ENCODE results near the gene DIPK2A. TPM values are rescaled to one million over a fixed set of nuclear protein-coding genes. Genes with fewer than 3 reads are reported as not detected.

The DIPK2A gene
- total RNA-seq, 1 donor from 2014 or later: 15.3 TPM

GRCh38 chr3:143973259-143974021 lies 1.8 kb downstream of the DIPK2A start:
- no peak for DNase-seq (ENCODE audit: low spot score)

DNA sequence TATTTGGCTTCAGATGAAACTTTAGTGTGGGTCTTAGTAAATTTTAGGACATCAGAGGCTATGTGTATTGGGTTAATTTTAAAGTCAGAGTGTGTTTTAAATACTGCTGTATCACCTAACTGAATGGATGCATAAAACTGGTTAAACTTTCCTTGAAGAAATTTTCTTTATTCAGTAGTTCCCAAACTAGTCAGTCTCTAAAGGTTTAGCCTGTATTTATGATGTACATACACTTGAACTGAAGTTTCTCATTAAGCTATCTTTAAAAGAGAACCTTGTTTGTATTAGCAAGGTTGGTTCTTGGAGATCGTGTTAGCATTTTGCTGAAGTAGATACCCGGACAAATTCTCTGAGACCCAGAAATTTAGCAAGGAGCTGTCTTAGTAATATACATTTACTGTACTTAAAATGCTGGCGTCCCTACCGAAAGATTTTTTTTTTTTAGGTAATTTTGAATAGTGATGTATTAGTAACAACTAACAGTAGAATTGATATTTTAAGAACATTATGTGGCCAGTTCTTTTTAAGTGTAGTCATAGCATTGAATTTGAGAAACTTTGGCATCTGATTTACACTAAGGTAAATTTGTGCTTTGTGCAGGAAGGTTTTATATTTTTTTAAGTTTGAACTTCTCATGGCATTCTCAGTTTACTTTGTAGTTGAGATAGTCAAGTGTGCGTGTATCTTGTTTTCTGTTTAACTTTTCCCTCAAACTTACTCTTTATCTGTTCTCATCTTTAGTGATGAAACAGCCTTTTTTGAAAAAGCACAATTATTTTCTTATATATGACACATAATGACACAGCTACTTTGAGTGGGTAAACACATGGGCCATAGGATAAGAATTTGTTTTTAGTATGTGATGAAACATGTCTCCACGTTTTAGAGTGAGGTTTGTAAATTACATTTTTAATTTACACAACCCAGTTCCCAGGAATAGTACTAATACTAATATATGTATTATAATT lies 2.9 kb downstream of the DIPK2A start:
- DNase-seq (ENCODE audit: low spot score): no peak

GRCh38 chr3:143975554-143976152 lies 4.0 kb downstream of the DIPK2A start:
- no peak for DNase-seq (ENCODE audit: low spot score)

GRCh38 chr3:143977341-143978262 lies 6.0 kb downstream of the DIPK2A start:
- no peak for DNase-seq (ENCODE audit: low spot score)

DNA sequence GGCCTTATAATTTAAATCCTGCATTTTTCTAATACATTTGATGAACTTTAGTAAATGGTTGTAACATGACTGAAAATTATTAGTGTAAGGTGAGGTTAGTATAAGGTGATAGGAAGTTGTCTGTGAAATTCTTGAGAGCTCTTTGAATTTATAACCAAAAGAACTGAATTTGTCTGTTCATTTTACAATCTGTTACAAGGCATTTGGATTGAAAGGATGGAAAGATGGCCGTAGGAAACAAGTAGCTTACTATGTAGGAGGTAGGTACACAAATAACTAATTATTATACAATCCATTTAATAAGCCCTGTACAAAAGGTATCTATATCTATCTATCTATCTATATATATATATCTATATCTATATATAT lies 6.6 kb downstream of the DIPK2A start:
- no peak for DNase-seq (ENCODE audit: low spot score)

GRCh38 chr3:143979041-143979440 lies 7.4 kb downstream of the DIPK2A start:
- no peak for DNase-seq (ENCODE audit: low spot score)

DNA sequence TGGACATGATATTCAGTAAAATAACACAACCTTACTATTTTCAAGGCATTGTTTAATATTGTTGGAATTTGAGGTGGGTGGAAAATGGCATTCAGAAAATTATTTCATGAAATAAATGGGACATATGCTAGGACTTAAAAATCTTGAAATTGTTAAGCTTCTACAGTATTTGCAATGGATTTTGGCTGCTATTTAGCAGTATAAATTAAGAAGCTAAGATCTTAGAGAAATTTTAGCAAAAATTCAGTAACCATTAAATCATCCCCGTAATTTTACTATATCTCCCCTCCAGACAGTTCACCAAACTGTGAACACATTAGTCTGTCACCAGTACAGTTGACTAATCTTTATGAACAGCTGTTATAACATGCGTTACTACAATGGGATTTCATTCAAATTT lies 8.2 kb downstream of the DIPK2A start:
- DNase-seq (ENCODE audit: low spot score): no peak

GRCh38 chr3:143988306-143988705 lies 16.7 kb downstream of the DIPK2A start:
- DNase-seq (ENCODE audit: low spot score): no peak

DNA sequence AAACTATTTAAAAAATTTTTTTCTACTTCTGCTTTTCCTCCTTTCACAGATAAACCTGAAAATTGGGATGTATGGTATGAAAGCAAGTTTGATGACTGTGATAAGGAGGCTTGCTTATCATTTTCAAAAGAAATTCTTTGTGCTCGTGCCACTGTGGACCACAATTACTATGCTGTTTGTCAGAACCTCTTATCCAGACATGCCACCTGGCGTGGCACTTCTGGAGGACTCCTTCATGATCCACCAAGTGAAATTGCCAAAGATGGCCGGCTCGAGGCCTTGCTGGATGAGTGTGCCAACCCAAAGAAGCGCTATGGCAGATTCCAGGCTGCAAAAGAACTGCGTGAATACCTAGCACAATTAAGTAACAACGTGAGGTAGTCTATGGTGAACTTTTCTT lies 17.8 kb downstream of the DIPK2A start:
- no peak for DNase-seq (ENCODE audit: low spot score)

DNA sequence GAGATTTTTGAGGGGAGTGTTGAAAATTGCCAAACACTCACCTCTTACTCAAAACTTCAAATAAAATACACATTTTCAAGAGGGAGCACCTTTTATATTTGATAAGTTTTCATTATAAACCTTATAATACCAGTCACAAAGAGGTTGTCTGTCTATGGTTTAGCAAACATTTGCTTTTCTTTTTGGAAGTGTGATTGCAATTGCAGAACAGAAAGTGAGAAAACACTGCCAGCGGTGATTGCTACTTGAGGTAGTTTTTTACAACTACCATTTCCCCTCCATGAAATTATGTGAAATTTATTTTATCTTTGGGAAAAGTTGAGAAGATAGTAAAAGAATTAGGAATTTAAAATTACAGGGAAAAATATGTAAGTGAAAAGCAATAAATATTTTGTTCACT lies 20.1 kb downstream of the DIPK2A start:
- DNase-seq (ENCODE audit: low spot score): no peak

GRCh38 chr3:143998266-143998665 lies 26.6 kb downstream of the DIPK2A start:
- DNase-seq (ENCODE audit: low spot score): no peak

DNA sequence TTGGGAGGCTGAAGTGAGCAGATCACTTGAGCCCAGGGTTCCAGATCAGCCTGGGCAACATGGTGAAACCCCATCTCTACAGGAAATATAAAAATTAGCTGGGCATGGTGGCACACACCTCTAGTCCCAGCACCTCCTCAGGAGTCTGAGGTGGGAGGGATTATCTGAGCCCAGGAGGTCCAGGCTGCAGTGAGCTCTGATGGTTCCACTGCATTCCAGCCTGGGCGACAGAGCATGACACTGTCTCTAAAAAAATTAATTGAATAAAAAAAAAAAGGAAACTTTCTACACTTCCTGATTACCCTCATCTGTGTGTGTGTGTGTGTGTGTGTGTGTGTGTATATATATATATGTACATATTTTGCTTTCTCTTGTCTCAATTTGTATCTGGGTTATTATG lies 31.4 kb downstream of the DIPK2A start:
- DNase-seq (ENCODE audit: low spot score): no peak

- no peak for DNase-seq (ENCODE audit: low spot score)
These were observed 38.7 kb downstream of the DIPK2A start for GRCh38 chr3:144010371-144010770.

- DNase-seq (ENCODE audit: low spot score): no peak
These were observed 39.7 kb downstream of the DIPK2A start for GRCh38 chr3:144011251-144011799.

DNA sequence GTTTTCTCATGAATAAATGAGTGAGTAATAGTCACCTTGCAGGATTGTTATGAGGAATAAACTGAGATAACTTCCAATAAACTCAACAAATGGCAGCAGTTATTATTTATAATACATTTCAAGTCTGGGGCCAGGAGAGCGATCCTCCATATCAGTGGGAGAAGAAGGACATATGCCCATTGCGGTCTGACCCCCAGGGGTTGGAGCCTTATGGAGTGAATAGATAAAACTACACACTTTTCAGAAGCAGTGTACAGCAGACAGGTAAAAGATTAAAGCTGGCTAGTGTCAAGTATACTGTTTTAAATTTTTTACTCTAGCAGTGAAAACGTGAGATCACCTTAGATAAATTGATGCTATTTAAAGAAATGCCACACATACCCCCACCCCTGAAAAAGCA lies 43.5 kb downstream of the DIPK2A start:
- no peak for DNase-seq (ENCODE audit: low spot score)

- DNase-seq (ENCODE audit: low spot score): no peak
These were observed 47.2 kb downstream of the DIPK2A start for GRCh38 chr3:144018776-144019175.
